ENCODE measurements around the gene C16orf90. TPM values are rescaled to one million over a fixed set of nuclear protein-coding genes. Genes with fewer than 3 reads are reported as not detected.
A peak's percentile ranks its signal among the peaks of the same experiment; 100 is the strongest.

The C16orf90 gene
- total RNA-seq, 2 donors from 2014 or later: not detected

DNA sequence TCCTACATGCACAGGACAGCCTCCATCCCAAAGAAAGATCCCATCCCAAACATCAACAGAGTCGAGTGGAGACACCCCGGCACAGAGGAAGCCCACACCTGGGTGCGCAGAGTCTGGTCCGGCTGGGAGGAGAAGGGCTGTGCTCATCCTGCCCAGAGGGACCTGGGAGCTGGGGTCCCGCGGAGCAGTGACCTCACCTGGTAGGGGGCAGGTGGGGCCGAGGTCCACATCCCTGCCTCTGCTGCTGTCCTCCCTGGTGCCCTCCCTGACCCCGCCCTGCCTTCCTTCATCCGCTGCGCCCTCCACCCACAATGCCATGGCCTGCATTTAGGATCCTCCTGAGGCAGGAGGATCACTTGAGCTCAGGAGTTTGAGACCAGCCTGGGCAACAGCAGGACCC lies 2.9 kb downstream of the C16orf90 start:
- Histone ChIP-seq H3K27me3 (ENCODE audit: control insufficient read depth, insufficient read depth, low read length, poor library complexity, severe bottlenecking) (no peaks in the 10 kb centered on the region), H3K36me3 (ENCODE audit: control insufficient read depth, insufficient read depth, low read length) (no peaks in the 10 kb centered on the region), H3K9me3 (ENCODE audit: control insufficient read depth, low read length) (no peaks in the 10 kb centered on the region), H3K9ac (ENCODE audit: extremely low read depth, low read length, poor library complexity, severe bottlenecking) (no peak overlapping the region), H3K27ac (ENCODE audit: low read depth, low read length) (no peak overlapping the region), H3K4me1 (ENCODE audit: control insufficient read depth, insufficient read depth, low read length) (no peaks in the 10 kb centered on the region), H3K4me3 (ENCODE audit: low read length) (no peak overlapping the region)
- Mint-ChIP-seq H3K9me3 (no peaks in the 10 kb centered on the region), H3K36me3 (ENCODE audit: low read depth) (peaks cover 2% of the 10 kb centered on the region), H3K27ac (no peak overlapping the region), H3K27me3 (ENCODE audit: insufficient read depth) (no peaks in the 10 kb centered on the region), H3K4me1 (no peaks in the 10 kb centered on the region), H3K4me3 (no peak overlapping the region)
- WGBS, 2 experiments (ENCODE audit: insufficient coverage in 1 of 2, insufficient read length in 1 of 2): 79 to 85% methylated on average over 2 to 10 of the region's 10 CpGs
- TF ChIP-seq, protein P1, sequence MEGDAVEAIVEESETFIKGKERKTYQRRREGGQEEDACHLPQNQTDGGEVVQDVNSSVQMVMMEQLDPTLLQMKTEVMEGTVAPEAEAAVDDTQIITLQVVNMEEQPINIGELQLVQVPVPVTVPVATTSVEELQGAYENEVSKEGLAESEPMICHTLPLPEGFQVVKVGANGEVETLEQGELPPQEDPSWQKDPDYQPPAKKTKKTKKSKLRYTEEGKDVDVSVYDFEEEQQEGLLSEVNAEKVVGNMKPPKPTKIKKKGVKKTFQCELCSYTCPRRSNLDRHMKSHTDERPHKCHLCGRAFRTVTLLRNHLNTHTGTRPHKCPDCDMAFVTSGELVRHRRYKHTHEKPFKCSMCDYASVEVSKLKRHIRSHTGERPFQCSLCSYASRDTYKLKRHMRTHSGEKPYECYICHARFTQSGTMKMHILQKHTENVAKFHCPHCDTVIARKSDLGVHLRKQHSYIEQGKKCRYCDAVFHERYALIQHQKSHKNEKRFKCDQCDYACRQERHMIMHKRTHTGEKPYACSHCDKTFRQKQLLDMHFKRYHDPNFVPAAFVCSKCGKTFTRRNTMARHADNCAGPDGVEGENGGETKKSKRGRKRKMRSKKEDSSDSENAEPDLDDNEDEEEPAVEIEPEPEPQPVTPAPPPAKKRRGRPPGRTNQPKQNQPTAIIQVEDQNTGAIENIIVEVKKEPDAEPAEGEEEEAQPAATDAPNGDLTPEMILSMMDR (conservative IDR thresholded peaks at IDR 0.05): no peak
- DNase-seq: peak; percentile 40

DNA sequence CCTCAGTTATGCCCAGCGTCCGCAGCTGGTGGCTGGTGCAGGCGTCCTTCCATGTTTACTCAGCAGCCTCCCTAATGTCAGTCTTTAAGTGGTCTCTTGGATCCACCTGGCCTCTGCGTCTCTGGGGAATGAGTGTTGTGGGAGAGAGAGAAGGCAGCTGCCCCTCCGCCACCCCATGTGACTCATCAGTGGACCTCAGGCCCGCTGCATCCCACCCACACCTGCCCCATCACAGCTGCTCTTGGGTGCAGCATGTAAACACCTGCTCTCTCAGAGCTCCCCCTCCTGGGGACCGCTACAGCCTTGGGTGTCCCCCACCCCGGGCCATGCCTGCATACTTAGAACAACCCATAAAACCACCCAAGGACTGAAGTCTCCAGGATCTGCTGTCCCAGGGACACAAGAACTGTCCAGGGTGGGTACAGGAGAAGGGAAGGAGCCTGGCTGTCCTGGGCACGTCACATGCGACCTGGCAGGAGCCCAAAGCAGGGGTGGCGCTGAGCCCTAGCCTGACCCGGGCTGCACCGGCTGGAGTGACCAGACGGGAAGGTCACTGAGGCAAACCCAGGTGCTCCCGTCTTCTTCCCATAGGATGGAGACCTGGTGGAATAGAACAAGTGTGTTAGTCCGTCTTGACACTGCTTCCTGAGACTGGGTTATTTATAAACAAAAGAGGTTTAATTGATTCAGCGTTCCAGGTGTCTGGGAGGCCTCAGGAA lies 4.2 kb downstream of the C16orf90 start:
- H3K9me3 Mint-ChIP-seq: no peaks in the 10 kb centered on the region
- H3K9ac ChIP-seq (ENCODE audit: extremely low read depth, low read length, poor library complexity, severe bottlenecking): no peak overlapping the region

DNA sequence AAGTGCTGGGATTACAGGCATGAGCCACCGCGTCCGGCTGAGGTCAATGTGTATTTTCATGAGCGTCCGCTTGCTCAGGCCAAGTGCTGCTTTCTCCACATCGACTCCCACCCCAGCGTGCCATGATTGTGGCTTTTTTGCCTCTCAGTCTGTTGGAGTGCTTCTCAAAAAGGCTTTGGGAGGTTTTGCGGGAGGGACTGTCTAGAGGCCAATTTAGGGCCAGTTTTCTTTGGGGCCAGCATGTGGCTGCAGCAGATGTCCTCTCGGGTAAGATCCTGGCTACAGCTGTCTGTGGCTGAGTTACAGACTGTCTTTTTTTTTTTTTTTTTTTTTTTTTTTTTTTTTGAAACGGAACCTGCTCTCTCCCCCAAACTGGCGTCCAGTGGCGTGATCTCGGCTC lies 6.5 kb downstream of the C16orf90 start:
- 84 to 90% methylated on average over 4 to 9 of the region's 13 CpGs for WGBS, 2 experiments (ENCODE audit: insufficient coverage in 1 of 2, insufficient read length in 1 of 2)

More for the DNA sequence above, 4.2 kb downstream of the C16orf90 start:
- H3K27ac ChIP-seq (ENCODE audit: low read depth, low read length): no peak overlapping the region
- Mint-ChIP-seq H3K27me3 (ENCODE audit: insufficient read depth) (no peaks in the 10 kb centered on the region), H3K4me3 (no peak overlapping the region), H3K4me1 (no peaks in the 10 kb centered on the region), H3K27ac (no peak overlapping the region), H3K36me3 (ENCODE audit: low read depth) (peaks cover 7% of the 10 kb centered on the region)
- H3K4me1 ChIP-seq (ENCODE audit: control insufficient read depth, insufficient read depth, low read length): no peaks in the 10 kb centered on the region
- no peaks in the 10 kb centered on the region for H3K9me3 ChIP-seq (ENCODE audit: control insufficient read depth, low read length)
- peaks cover 2% of the 10 kb centered on the region for H3K36me3 ChIP-seq (ENCODE audit: control insufficient read depth, insufficient read depth, low read length)
- TF ChIP-seq, protein P1 (conservative IDR thresholded peaks at IDR 0.05): peak; percentile 27
- no peaks in the 10 kb centered on the region for H3K27me3 ChIP-seq (ENCODE audit: control insufficient read depth, insufficient read depth, low read length, poor library complexity, severe bottlenecking)
- WGBS, 2 experiments (ENCODE audit: insufficient coverage in 1 of 2, insufficient read length in 1 of 2): 90 to 95% methylated on average over 6 to 17 of the region's 17 CpGs
- DNase-seq: peak; percentile 71
- no peak overlapping the region for H3K4me3 ChIP-seq (ENCODE audit: low read length)

More for the DNA sequence above, 6.5 kb downstream of the C16orf90 start:
- H3K9me3 Mint-ChIP-seq: no peaks in the 10 kb centered on the region
- Histone ChIP-seq H3K36me3 (ENCODE audit: control insufficient read depth, insufficient read depth, low read length) (peaks cover 25% of the 10 kb centered on the region), H3K9me3 (ENCODE audit: control insufficient read depth, low read length) (no peaks in the 10 kb centered on the region), H3K27me3 (ENCODE audit: control insufficient read depth, insufficient read depth, low read length, poor library complexity, severe bottlenecking) (no peaks in the 10 kb centered on the region), H3K4me3 (ENCODE audit: low read length) (no peak overlapping the region), H3K9ac (ENCODE audit: extremely low read depth, low read length, poor library complexity, severe bottlenecking) (no peak overlapping the region), H3K4me1 (ENCODE audit: control insufficient read depth, insufficient read depth, low read length) (no peaks in the 10 kb centered on the region), H3K27ac (ENCODE audit: low read depth, low read length) (no peak overlapping the region)
- TF ChIP-seq, protein P1 (conservative IDR thresholded peaks at IDR 0.05): no peak
- H3K4me3 Mint-ChIP-seq: no peak overlapping the region
- no peak overlapping the region for H3K27ac Mint-ChIP-seq
- no peak for DNase-seq
- H3K36me3 Mint-ChIP-seq (ENCODE audit: low read depth): peaks cover 20% of the 10 kb centered on the region
- H3K27me3 Mint-ChIP-seq (ENCODE audit: insufficient read depth): no peaks in the 10 kb centered on the region
- H3K4me1 Mint-ChIP-seq: no peaks in the 10 kb centered on the region
